ENCODE measurements around the gene ATXN10. TPM values are rescaled to one million over a fixed set of nuclear protein-coding genes. Genes with fewer than 3 reads are reported as not detected.

ATXN10 gene
- total and polyA plus RNA-seq, 2 experiments from 2014 or later, result 99.0 to 163 TPM

DNA sequence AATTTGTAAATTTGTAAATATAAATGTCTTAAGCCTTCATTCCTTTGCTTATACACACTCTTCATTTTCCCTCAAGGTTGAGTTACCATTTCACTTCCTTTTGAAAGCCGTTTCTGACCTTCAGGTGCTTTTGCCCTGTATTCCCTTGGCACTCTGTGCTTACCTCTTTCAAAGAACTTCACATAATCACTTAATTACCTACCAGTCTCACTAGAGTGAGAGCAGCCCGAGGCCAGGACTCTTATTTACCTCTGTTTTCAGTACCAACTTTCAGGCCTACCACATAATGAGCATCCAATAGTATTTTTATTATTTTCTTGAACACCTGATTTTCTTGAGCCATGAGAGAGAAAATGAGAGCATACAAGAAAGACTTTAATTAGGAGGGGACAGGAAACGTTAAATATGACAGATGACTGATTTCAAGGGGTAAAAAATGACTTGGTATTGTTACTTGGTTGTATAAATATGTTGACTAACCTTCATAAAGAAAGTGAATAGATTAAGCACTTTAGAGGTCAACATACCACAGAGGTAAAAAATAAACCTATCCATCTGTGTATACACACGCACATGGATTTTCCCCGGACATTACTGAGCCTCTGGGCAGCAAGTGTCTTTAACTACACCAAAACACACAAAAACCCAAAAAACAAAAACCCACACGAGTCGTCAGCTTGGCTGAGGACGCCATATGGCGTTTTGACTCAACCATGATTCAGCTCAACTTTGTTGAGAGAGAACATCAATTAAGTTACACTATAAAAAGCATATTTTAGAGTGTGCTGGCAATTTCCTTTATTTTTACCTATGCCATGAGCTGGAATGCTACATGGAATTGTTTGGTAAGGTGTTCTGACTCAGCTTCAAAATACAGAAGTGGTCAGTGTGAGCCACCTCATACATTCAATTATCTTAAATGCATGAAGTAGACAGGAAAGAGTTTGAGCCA, 7.6 kb downstream of the ATXN10 start:
- Histone ChIP-seq H3K4me2 (no peak overlapping the region), H4K20me1 (replicated peaks; ENCODE audit: insufficient read depth) (peaks cover 66% of the 10 kb centered on the region)
- ATAC-seq, result no peak

DNA sequence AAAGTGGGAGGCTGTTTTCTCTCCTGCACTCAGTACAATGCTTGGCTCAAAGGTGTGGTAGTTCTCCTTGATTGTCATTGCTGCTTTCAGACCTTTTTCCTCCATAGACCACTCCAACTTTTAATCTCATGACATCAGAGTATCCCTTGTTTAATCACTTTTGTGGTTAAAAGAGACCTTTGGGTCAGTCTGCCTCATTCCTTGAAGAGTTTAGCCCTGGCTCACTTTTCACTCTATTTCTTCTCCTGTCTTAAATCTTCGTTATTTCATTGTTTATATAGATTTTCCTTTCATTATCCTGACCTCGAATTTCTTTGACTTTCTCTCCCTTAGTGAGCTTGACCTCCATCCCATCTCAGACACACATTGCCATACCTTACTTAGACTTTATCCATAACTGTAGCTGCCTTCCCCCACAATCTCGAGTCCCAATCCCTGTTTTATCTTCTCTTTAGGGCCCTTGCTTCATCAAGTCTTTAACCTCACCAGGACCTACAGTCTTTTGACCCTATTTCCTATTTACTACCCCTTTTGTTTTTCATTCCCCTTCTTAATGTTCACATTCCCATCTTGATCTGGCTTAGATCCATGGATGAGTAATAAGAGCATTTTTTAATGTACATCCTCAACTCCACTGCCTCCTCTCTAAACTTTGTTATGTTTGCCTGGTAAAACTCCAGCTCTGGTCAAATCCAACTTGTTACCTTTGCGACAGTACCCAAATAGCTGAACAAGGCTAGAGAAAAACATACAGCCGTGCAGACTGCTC, 9.5 kb downstream of the ATXN10 start:
- H3K36me3 ChIP-seq (ENCODE audit: insufficient read depth), result no peaks in the 10 kb centered on the region
- H2AFZ ChIP-seq, result no peak overlapping the region
- Mint-ChIP-seq H3K27ac (no peak overlapping the region), H3K9me3 (no peaks in the 10 kb centered on the region), H3K27me3 (ENCODE audit: insufficient read depth, low read depth, poor library complexity) (no peaks in the 10 kb centered on the region), H3K4me1 (peaks cover 9% of the 10 kb centered on the region; the same call in 2 of the 3 replicates), H3K4me3 (no peak overlapping the region), H3K36me3 (ENCODE audit: low read depth) (no peaks in the 10 kb centered on the region)
- H3K79me2 ChIP-seq (replicated peaks; ENCODE audit: insufficient read depth), result peaks cover 100% of the 10 kb centered on the region
- H3F3A ChIP-seq (replicated peaks; ENCODE audit: low read depth), result no peaks in the 10 kb centered on the region
- H3K27ac ChIP-seq (ENCODE audit: low read depth), result no peak overlapping the region; the same call in 1 of the 2 replicates
- peaks cover 21% of the 10 kb centered on the region for H3K4me1 ChIP-seq (ENCODE audit: insufficient read depth)
- no peaks in the 10 kb centered on the region for H3K9me2 ChIP-seq (ENCODE audit: insufficient read depth)
- ATAC-seq (no peak), DNase-seq (ENCODE audit: low spot score) (no peak)
- H4K20me1 ChIP-seq (replicated peaks; ENCODE audit: insufficient read depth), result peaks cover 54% of the 10 kb centered on the region
- H3K4me3 ChIP-seq, result no peak overlapping the region
- H3K27me3 ChIP-seq (ENCODE audit: insufficient read depth), result no peaks in the 10 kb centered on the region
- no peak overlapping the region for H3K4me2 ChIP-seq
- no peak for TF ChIP-seq ZNF331 (CRISPR knock-in tag; IDR thresholded peaks at IDR 0.05; ENCODE audit: low read depth)
- no peak for TF ChIP-seq JUNB (IDR thresholded peaks at IDR 0.05; ENCODE audit: unreplicated experiment)
- TF ChIP-seq STAT1 (IDR thresholded peaks at IDR 0.05; ENCODE audit: unreplicated experiment), result no peak
- no peak for TF ChIP-seq CREB1 (CRISPR knock-in tag; IDR thresholded peaks at IDR 0.05; ENCODE audit: low read depth)
- TF ChIP-seq, protein P1, sequence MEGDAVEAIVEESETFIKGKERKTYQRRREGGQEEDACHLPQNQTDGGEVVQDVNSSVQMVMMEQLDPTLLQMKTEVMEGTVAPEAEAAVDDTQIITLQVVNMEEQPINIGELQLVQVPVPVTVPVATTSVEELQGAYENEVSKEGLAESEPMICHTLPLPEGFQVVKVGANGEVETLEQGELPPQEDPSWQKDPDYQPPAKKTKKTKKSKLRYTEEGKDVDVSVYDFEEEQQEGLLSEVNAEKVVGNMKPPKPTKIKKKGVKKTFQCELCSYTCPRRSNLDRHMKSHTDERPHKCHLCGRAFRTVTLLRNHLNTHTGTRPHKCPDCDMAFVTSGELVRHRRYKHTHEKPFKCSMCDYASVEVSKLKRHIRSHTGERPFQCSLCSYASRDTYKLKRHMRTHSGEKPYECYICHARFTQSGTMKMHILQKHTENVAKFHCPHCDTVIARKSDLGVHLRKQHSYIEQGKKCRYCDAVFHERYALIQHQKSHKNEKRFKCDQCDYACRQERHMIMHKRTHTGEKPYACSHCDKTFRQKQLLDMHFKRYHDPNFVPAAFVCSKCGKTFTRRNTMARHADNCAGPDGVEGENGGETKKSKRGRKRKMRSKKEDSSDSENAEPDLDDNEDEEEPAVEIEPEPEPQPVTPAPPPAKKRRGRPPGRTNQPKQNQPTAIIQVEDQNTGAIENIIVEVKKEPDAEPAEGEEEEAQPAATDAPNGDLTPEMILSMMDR (conservative IDR thresholded peaks at IDR 0.05; ENCODE audit: low read depth in 2 of 2), result no peak
- TF ChIP-seq, protein P2, sequence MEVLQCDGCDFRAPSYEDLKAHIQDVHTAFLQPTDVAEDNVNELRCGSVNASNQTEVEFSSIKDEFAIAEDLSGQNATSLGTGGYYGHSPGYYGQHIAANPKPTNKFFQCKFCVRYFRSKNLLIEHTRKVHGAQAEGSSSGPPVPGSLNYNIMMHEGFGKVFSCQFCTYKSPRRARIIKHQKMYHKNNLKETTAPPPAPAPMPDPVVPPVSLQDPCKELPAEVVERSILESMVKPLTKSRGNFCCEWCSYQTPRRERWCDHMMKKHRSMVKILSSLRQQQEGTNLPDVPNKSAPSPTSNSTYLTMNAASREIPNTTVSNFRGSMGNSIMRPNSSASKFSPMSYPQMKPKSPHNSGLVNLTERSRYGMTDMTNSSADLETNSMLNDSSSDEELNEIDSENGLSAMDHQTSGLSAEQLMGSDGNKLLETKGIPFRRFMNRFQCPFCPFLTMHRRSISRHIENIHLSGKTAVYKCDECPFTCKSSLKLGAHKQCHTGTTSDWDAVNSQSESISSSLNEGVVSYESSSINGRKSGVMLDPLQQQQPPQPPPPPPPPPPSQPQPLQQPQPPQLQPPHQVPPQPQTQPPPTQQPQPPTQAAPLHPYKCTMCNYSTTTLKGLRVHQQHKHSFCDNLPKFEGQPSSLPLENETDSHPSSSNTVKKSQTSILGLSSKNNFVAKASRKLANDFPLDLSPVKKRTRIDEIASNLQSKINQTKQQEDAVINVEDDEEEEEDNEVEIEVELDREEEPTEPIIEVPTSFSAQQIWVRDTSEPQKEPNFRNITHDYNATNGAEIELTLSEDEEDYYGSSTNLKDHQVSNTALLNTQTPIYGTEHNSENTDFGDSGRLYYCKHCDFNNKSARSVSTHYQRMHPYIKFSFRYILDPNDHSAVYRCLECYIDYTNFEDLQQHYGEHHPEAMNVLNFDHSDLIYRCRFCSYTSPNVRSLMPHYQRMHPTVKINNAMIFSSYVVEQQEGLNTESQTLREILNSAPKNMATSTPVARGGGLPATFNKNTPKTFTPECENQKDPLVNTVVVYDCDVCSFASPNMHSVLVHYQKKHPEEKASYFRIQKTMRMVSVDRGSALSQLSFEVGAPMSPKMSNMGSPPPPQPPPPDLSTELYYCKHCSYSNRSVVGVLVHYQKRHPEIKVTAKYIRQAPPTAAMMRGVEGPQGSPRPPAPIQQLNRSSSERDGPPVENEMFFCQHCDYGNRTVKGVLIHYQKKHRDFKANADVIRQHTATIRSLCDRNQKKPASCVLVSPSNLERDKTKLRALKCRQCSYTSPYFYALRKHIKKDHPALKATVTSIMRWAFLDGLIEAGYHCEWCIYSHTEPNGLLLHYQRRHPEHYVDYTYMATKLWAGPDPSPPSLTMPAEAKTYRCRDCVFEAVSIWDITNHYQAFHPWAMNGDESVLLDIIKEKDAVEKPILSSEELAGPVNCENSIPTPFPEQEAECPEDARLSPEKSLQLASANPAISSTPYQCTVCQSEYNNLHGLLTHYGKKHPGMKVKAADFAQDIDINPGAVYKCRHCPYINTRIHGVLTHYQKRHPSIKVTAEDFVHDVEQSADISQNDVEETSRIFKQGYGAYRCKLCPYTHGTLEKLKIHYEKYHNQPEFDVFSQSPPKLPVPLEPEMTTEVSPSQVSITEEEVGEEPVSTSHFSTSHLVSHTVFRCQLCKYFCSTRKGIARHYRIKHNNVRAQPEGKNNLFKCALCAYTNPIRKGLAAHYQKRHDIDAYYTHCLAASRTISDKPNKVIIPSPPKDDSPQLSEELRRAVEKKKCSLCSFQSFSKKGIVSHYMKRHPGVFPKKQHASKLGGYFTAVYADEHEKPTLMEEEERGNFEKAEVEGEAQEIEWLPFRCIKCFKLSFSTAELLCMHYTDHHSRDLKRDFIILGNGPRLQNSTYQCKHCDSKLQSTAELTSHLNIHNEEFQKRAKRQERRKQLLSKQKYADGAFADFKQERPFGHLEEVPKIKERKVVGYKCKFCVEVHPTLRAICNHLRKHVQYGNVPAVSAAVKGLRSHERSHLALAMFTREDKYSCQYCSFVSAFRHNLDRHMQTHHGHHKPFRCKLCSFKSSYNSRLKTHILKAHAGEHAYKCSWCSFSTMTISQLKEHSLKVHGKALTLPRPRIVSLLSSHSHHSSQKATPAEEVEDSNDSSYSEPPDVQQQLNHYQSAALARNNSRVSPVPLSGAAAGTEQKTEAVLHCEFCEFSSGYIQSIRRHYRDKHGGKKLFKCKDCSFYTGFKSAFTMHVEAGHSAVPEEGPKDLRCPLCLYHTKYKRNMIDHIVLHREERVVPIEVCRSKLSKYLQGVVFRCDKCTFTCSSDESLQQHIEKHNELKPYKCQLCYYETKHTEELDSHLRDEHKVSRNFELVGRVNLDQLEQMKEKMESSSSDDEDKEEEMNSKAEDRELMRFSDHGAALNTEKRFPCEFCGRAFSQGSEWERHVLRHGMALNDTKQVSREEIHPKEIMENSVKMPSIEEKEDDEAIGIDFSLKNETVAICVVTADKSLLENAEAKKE (CRISPR knock-in tag; IDR thresholded peaks at IDR 0.05), result no peak
- TF ChIP-seq NANOG (IDR thresholded peaks at IDR 0.05; ENCODE audit: borderline replicate concordance), result no peak
- no peak for TF ChIP-seq POLR2AphosphoS5 (IDR thresholded peaks at IDR 0.05; ENCODE audit: low read depth)
- TF ChIP-seq EZH2phosphoT487 (IDR thresholded peaks at IDR 0.05; ENCODE audit: unreplicated experiment), result no peak
- TF ChIP-seq, protein P3, sequence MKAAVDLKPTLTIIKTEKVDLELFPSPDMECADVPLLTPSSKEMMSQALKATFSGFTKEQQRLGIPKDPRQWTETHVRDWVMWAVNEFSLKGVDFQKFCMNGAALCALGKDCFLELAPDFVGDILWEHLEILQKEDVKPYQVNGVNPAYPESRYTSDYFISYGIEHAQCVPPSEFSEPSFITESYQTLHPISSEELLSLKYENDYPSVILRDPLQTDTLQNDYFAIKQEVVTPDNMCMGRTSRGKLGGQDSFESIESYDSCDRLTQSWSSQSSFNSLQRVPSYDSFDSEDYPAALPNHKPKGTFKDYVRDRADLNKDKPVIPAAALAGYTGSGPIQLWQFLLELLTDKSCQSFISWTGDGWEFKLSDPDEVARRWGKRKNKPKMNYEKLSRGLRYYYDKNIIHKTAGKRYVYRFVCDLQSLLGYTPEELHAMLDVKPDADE (IDR thresholded peaks at IDR 0.05), result no peak

More for the DNA sequence above, 7.6 kb downstream of the ATXN10 start:
- peaks cover 10% of the 10 kb centered on the region for H3K4me1 Mint-ChIP-seq
- peaks cover 19% of the 10 kb centered on the region for H3K4me1 ChIP-seq (ENCODE audit: insufficient read depth)
- no peaks in the 10 kb centered on the region for H3K27me3 ChIP-seq (ENCODE audit: insufficient read depth)
- no peak overlapping the region for H3K27ac ChIP-seq (ENCODE audit: low read depth)
- DNase-seq (ENCODE audit: low spot score), result no peak
- no peak overlapping the region for H3K27ac Mint-ChIP-seq
- no peak overlapping the region for H3K4me3 ChIP-seq
- no peaks in the 10 kb centered on the region for H3K9me3 Mint-ChIP-seq
- no peaks in the 10 kb centered on the region for H3K36me3 Mint-ChIP-seq (ENCODE audit: low read depth)
- no peaks in the 10 kb centered on the region for H3K36me3 ChIP-seq (ENCODE audit: insufficient read depth)
- H3K79me2 ChIP-seq (replicated peaks; ENCODE audit: insufficient read depth), result peaks cover 100% of the 10 kb centered on the region
- H3F3A ChIP-seq (replicated peaks; ENCODE audit: low read depth), result no peaks in the 10 kb centered on the region
- H3K4me3 Mint-ChIP-seq, result no peak overlapping the region
- H3K27me3 Mint-ChIP-seq (ENCODE audit: insufficient read depth, low read depth, poor library complexity), result peaks cover 2% of the 10 kb centered on the region
- no peak overlapping the region for H2AFZ ChIP-seq
- no peak for TF ChIP-seq ZNF331 (CRISPR knock-in tag; IDR thresholded peaks at IDR 0.05; ENCODE audit: low read depth)
- H3K9me2 ChIP-seq (ENCODE audit: insufficient read depth), result no peaks in the 10 kb centered on the region

Data from GM23338 (cell line).